Transverse colon (tissue), 4 donors: Measurements from ENCODE around the gene USP9Y. TPM values are rescaled to one million over a fixed set of nuclear protein-coding genes. Genes with fewer than 3 reads are reported as not detected.
A peak's percentile ranks its signal among the peaks of the same experiment; 100 is the strongest.

Source experiments
- DNase-seq: peaks from one replicate; pipeline ENCODE4 v3.0.0-alpha.2; 2019
- H3K27ac ChIP-seq, 4 donors: fragments of 200-600 bp; sonication (generic); 2 replicates each; pipeline ENCODE4 v1.5.1; 2016 to 2018; ENCODE audit warnings: inconsistent platforms in 4 of 4
- H3K27me3 ChIP-seq: fragments of 200-600 bp; sonication (generic); 2 replicates; pipeline ENCODE4 v1.5.1; 2017; ENCODE audit warnings: inconsistent platforms
- H3K36me3 ChIP-seq, 4 donors: fragments of 200-600 bp; sonication (generic); 2 replicates each; pipeline ENCODE4 v1.5.1; 2017 to 2019; ENCODE audit warnings: inconsistent platforms in 4 of 4
- H3K4me1 ChIP-seq, 4 donors: fragments of 200-600 bp; sonication (generic); 2 replicates each; pipeline ENCODE4 v1.5.1; 2017 to 2020; ENCODE audit warnings: inconsistent platforms in 4 of 4
- H3K4me3 ChIP-seq, 4 donors: fragments of 200-600 bp; sonication (generic); 1 replicate in 1 of 4; 2 replicates in 3 of 4; pipeline versions ENCODE4 v1.5.1 to v1.6.1; 2017 to 2019; ENCODE audit warnings: inconsistent platforms in 4 of 4
- H3K9me3 ChIP-seq, 2 donors: fragments of 200-600 bp; sonication (generic); 2 replicates each; pipeline ENCODE4 v1.5.1; 2017 to 2019; ENCODE audit warnings: inconsistent platforms in 2 of 2
- EP300 ChIP-seq: sonication (generic); formaldehyde crosslinking; IDR thresholded peaks from one replicate; pipeline ENCODE4 v1.6.1; 2017; ENCODE audit warnings: antibody characterized with exemption, low read depth
- POLR2A ChIP-seq: fragments of 450-650 bp; IDR thresholded peaks from one replicate; pipeline ENCODE4 v1.6.1; 2016; ENCODE audit warnings: antibody characterized with exemption, mild to moderate bottlenecking, moderate library complexity
- POLR2AphosphoS5 ChIP-seq, 3 donors: sonication (generic); formaldehyde crosslinking; IDR thresholded peaks; one replicate each; pipeline ENCODE4 v1.6.1; 2016; ENCODE audit warnings: antibody characterized with exemption in 3 of 3
- WGBS, 2 donors: methylation state at CpG; one replicate each; pipeline ENCODE4 v1.1.5; 2018; ENCODE audit warnings: low coverage in 1 of 2; 5-methylcytosine and 5-hydroxymethylcytosine counted together
- in situ Hi-C, 4 donors: fragments of 200-750 bp; cut with MboI; loops; one replicate each; pipeline versions ENCODE4 v1.15.0 to v1.15.1; 2017; ENCODE audit warnings: low sequenced_read_pairs in 3 of 4, low pct_ligation_motif_present in 1 of 4, low pct_unique_long_range_greater_than_20kb in 1 of 4
- intact Hi-C: fragments of 100-400 bp; cut with DNase I; formaldehyde crosslinking; loops from one replicate; pipeline ENCODE4 v1.15.1; 2023; ENCODE audit warnings: low total_unique reads
- total RNA-seq, 4 donors: library from RNA; depleted of rRNA; stranded (reverse); fragments of >200 nt; gene quantifications; one replicate each; pipeline ENCODE4 v1.1.0, GENCODE V29; 2016
- TF ChIP-seq, protein P1 (sequence below), 5 experiments: fragments of 200-600 bp in 3 of 5; fragments of 450-650 bp in 2 of 5; sonication (generic) in 3 of 5; IDR thresholded peaks; 1 replicate in 2 of 5; 2 replicates in 3 of 5; pipeline ENCODE4 v1.5.1; 2016 to 2017; ENCODE audit warnings: antibody characterized with exemption in 5 of 5, inconsistent platforms in 3 of 5, mild to moderate bottlenecking in 2 of 5, moderate library complexity in 1 of 5

USP9Y gene
- total RNA-seq, 4 donors from 2014 or later = 11.7 to 12.3 TPM; not detected in 2

DNA sequence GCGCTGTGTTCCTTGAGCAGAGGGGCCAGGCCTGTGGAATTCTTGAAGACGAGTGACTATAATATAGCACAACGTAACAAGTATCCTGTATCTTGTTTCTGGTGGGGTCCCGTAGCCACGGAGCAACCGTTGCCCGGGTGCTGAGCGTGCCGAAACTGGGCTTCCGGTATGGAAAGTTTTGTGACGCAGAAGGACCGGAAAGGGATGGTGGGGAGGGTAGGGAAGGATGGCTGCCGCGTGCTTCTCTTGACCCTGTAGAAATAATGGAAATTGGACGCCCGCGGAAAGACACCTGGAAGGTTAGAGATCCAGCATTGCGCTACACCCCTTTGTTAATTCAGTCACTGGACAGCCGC lies 204.5 kb downstream of the USP9Y start:
- intact Hi-C loops (no loop called here), in situ Hi-C loops (no loop called here)
- H3K27ac ChIP-seq = peak overlapping the region in 2 of 4 donors; percentile 93 to 97
- H3K4me1 ChIP-seq = peaks cover 0 to 8% (median 0%) of the 10 kb centered on the region in 4 donors
- no peak for DNase-seq
- TF ChIP-seq POLR2A (no peak), POLR2AphosphoS5 (IDR thresholded peaks at IDR 0.05) (peak in 1 of 3 donors; percentile 35), EP300 (no peak)
- TF ChIP-seq, protein P1, sequence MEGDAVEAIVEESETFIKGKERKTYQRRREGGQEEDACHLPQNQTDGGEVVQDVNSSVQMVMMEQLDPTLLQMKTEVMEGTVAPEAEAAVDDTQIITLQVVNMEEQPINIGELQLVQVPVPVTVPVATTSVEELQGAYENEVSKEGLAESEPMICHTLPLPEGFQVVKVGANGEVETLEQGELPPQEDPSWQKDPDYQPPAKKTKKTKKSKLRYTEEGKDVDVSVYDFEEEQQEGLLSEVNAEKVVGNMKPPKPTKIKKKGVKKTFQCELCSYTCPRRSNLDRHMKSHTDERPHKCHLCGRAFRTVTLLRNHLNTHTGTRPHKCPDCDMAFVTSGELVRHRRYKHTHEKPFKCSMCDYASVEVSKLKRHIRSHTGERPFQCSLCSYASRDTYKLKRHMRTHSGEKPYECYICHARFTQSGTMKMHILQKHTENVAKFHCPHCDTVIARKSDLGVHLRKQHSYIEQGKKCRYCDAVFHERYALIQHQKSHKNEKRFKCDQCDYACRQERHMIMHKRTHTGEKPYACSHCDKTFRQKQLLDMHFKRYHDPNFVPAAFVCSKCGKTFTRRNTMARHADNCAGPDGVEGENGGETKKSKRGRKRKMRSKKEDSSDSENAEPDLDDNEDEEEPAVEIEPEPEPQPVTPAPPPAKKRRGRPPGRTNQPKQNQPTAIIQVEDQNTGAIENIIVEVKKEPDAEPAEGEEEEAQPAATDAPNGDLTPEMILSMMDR (IDR thresholded peaks at IDR 0.05) = no peak
- no peaks in the 10 kb centered on the region for H3K9me3 ChIP-seq
- H3K4me3 ChIP-seq = peak overlapping the region in 2 of 4 donors; percentile 54 to 74
- H3K27me3 ChIP-seq = no peaks in the 10 kb centered on the region
- 0% methylated on average over 6 of the region's 19 CpGs; no CpG with 5 or more reads in 1 of the 2 donors for WGBS, 2 donors
- no peaks in the 10 kb centered on the region for H3K36me3 ChIP-seq

DNA sequence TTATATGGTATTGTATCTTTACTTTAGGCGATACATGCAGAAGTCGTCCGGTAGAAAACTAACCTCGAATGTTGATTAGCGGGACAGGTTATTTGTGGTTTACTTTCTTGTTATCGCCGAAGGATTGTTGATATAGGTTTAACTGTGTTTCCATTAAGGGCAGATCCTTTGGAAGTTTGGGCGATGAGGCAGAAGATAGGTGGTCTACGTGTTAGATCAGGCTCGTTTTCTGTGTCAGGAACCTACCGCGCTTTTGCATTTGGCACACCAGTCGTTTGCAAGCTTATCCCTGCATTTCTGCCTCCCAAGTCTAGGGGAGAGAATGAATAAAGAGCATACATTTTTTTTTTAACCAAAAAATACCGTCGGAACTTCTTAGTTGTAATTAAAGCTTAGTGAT lies 204.9 kb downstream of the USP9Y start:
- Histone ChIP-seq H3K4me1 (peaks cover 0 to 8% (median 0%) of the 10 kb centered on the region in 4 donors), H3K27ac (peak overlapping the region in 2 of 4 donors; percentile 93 to 97), H3K27me3 (no peaks in the 10 kb centered on the region), H3K36me3 (no peaks in the 10 kb centered on the region), H3K4me3 (peak overlapping the region in 2 of 4 donors; percentile 54 to 74), H3K9me3 (no peaks in the 10 kb centered on the region)
- 0% methylated on average over 1 of the region's 15 CpGs; no CpG with 5 or more reads in 1 of the 2 donors for WGBS, 2 donors
- DNase-seq = no peak
- intact Hi-C loops (no loop called here), in situ Hi-C loops (no loop called here)
- TF ChIP-seq POLR2AphosphoS5 (IDR thresholded peaks at IDR 0.05) = no peak
- TF ChIP-seq EP300 = no peak
- TF ChIP-seq, protein P1 (IDR thresholded peaks at IDR 0.05) = no peak
- TF ChIP-seq POLR2A = no peak

Other genes starting within 250 kb of the USP9Y start
- 100 to 1,000 TPM in 1 of 4 donors, 10 to 100 TPM in 1, not detected in 2; 46.8 to 114 TPM for gene DDX3Y, start 203.6 kb downstream of the USP9Y start, total RNA-seq